Liver (tissue), 9 donors: ENCODE results near the gene NHS. TPM values are rescaled to one million over a fixed set of nuclear protein-coding genes. Genes with fewer than 3 reads are reported as not detected.

Source experiments
- DNase-seq: peaks from one replicate; pipeline ENCODE4 v3.0.0-alpha.2; 2017; ENCODE audit warnings: low spot score
- H3K27ac ChIP-seq, 2 donors: one replicate each; pipeline ENCODE4 v1.7.0; 2013; ENCODE audit warnings: inconsistent platforms in 2 of 2, low read length in 2 of 2, control low read depth in 1 of 2, low read depth in 1 of 2, mild to moderate bottlenecking in 1 of 2
- H3K27me3 ChIP-seq, 4 donors: one replicate each; pipeline versions ENCODE4 v1.6.1 to v1.7.0; 2013; ENCODE audit warnings: low read length in 3 of 4, inconsistent platforms in 1 of 4, mild to moderate bottlenecking in 1 of 4, moderate library complexity in 1 of 4; ENCODE audit not compliant: control insufficient read depth in 4 of 4, insufficient read depth in 4 of 4
- H3K36me3 ChIP-seq, 4 donors: one replicate each; pipeline versions ENCODE4 v1.6.1 to v1.7.0; 2013; ENCODE audit warnings: low read length in 3 of 4, mild to moderate bottlenecking in 3 of 4, low read depth in 1 of 4, moderate library complexity in 1 of 4; ENCODE audit not compliant: control insufficient read depth in 4 of 4, insufficient read depth in 3 of 4
- H3K4me1 ChIP-seq, 4 donors: one replicate each; pipeline versions ENCODE4 v1.6.1 to v1.7.0; 2013; ENCODE audit warnings: low read length in 3 of 4, mild to moderate bottlenecking in 3 of 4, moderate library complexity in 1 of 4; ENCODE audit not compliant: control insufficient read depth in 4 of 4, insufficient read depth in 4 of 4
- H3K4me3 ChIP-seq, 3 donors: one replicate each; pipeline versions ENCODE4 v1.6.1 to v1.7.0; 2013; ENCODE audit warnings: low read length in 3 of 3, control low read depth in 1 of 3, low read depth in 1 of 3, mild to moderate bottlenecking in 1 of 3
- H3K9ac ChIP-seq, 2 donors: one replicate each; pipeline ENCODE4 v1.7.0; 2013; ENCODE audit warnings: low read length in 2 of 2, mild to moderate bottlenecking in 2 of 2, moderate library complexity in 2 of 2, control low read depth in 1 of 2, low read depth in 1 of 2
- H3K9me3 ChIP-seq, 4 donors: one replicate each; pipeline versions ENCODE4 v1.6.1 to v1.7.0; 2013; ENCODE audit warnings: low read length in 3 of 4; ENCODE audit not compliant: control insufficient read depth in 4 of 4
- EGR1 ChIP-seq, 2 donors: IDR thresholded peaks; 2 replicates each; pipeline ENCODE4 v1.6.1; 2016 to 2018; ENCODE audit warnings: antibody characterized with exemption in 2 of 2, low read depth in 2 of 2
- FOXA1 ChIP-seq: IDR thresholded peaks from 2 replicates; pipeline ENCODE4 v1.6.1; 2016; ENCODE audit warnings: antibody characterized with exemption
- FOXA2 ChIP-seq: IDR thresholded peaks from 2 replicates; pipeline ENCODE4 v1.6.1; 2016; ENCODE audit warnings: antibody characterized with exemption
- GABPA ChIP-seq, 2 donors: IDR thresholded peaks in 1 of 2; conservative IDR thresholded peaks in 1 of 2; 2 replicates each; pipeline ENCODE4 v1.6.1; 2016; ENCODE audit warnings: antibody characterized with exemption in 2 of 2, mild to moderate bottlenecking in 1 of 2, moderate library complexity in 1 of 2
- HNF4A ChIP-seq, 2 donors: conservative IDR thresholded peaks; 2 replicates each; pipeline ENCODE4 v1.6.1; 2016; ENCODE audit warnings: antibody characterized with exemption in 2 of 2, mild to moderate bottlenecking in 2 of 2
- JUND ChIP-seq, 2 donors: IDR thresholded peaks; 2 replicates each; pipeline ENCODE4 v1.6.1; 2016; ENCODE audit warnings: antibody characterized with exemption in 2 of 2
- NR2F2 ChIP-seq: IDR thresholded peaks from 2 replicates; pipeline ENCODE4 v1.6.1; 2016; ENCODE audit warnings: antibody characterized with exemption
- RXRA ChIP-seq, 2 donors: IDR thresholded peaks; 2 replicates each; pipeline ENCODE4 v1.6.1; 2017 to 2018; ENCODE audit warnings: antibody characterized with exemption in 2 of 2, mild to moderate bottlenecking in 1 of 2
- SP1 ChIP-seq: IDR thresholded peaks from 2 replicates; pipeline ENCODE4 v1.6.1; 2018; ENCODE audit warnings: antibody characterized with exemption, mild to moderate bottlenecking
- TAF1 ChIP-seq: conservative IDR thresholded peaks from 2 replicates; pipeline ENCODE4 v1.6.1; 2016; ENCODE audit warnings: antibody characterized with exemption, mild to moderate bottlenecking
- YY1 ChIP-seq: IDR thresholded peaks from 2 replicates; pipeline ENCODE4 v1.6.1; 2016; ENCODE audit warnings: antibody characterized with exemption, mild to moderate bottlenecking
- WGBS: extraction: QIAGEN DNeasy Blood & Tissue Kit; methylation state at CpG from one replicate; pipeline ENCODE4 v1.1.7; 2013; 5-methylcytosine and 5-hydroxymethylcytosine counted together
- polyA plus RNA-seq, 2 donors: library from polyadenylated mRNA; stranded (reverse) in 1 of 2; unstranded in 1 of 2; fragments of 200-250 nt in 1 of 2; fragments of >200 nt in 1 of 2; fragmentation: Nextera tagmentation in 1 of 2; extraction: Ambion mirVana in 1 of 2; gene quantifications; one replicate each; pipeline versions ENCODE4 v1.2.1 to v1.2.3, GENCODE V29; 2013 to 2015
- total RNA-seq, 2 donors: library from RNA; depleted of rRNA; stranded (reverse); fragments of >200 nt; gene quantifications; one replicate each; pipeline ENCODE4 v1.2.3, GENCODE V29; 2014
- TF ChIP-seq, protein P1 (sequence below): IDR thresholded peaks from 2 replicates; pipeline ENCODE4 v1.6.1; 2016; ENCODE audit warnings: antibody characterized with exemption
- TF ChIP-seq, protein P2 (sequence below): fragments of 150-350 bp; IDR thresholded peaks from 2 replicates; pipeline ENCODE4 v1.5.1; 2017; ENCODE audit warnings: improper control_type of control experiment, low read depth, low read length; ENCODE audit not compliant: missing input control
- donor health status: healthy.
- donor health status: healthy.
- donor health status: healthy.
- donor health status: healthy.
- donor health status: healthy.

The NHS gene
- total and polyA plus RNA-seq, 4 donors, result 0.03 to 0.17 (median 0.10) TPM

DNA sequence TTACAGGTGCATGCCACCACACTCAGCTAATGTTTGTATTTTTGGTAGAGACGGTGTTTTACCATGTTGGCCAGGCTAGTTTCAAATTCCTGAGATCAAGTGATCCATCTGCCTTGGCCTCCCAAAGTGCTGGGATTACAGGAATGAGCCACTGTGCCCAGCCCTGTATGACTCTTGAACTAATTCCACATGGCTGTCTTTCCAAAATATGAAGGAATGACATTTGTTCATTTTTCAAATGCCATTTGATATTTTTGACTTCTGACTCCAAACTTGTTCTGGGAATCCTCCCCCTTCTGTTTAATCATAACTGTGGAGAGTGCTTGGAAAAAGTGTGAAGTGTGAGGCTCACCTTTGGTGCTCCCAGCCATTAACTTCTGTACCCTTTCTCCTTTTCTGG, 119.2 kb downstream of the NHS start:
- H3K4me3 ChIP-seq, result no peak overlapping the region
- WGBS, result 88% methylated on average over 1 of the region's 1 CpG
- no peak overlapping the region for H3K9ac ChIP-seq
- TF ChIP-seq YY1 (no peak), JUND (IDR thresholded peaks at IDR 0.05) (no peak), GABPA (IDR thresholded peaks at IDR 0.05 in 1 of 2, conservative IDR thresholded peaks at IDR 0.05 in 1 of 2) (no peak), FOXA2 (no peak)
- no peak overlapping the region for H3K27ac ChIP-seq
- no peaks in the 10 kb centered on the region for H3K4me1 ChIP-seq
- no peak for DNase-seq
- H3K36me3 ChIP-seq, result no peaks in the 10 kb centered on the region
- H3K27me3 ChIP-seq, result peaks cover 0 to 10% (median 0%) of the 10 kb centered on the region in 4 donors
- no peaks in the 10 kb centered on the region for H3K9me3 ChIP-seq

GRCh38 chrX:17495052-17495451, 120.1 kb downstream of the NHS start:
- WGBS, result 37% methylated on average over 2 of the region's 2 CpGs
- TF ChIP-seq TAF1 (no peak), EGR1 (IDR thresholded peaks at IDR 0.05; ENCODE audit: low read depth in 2 of 2) (no peak)
- TF ChIP-seq, protein P1, sequence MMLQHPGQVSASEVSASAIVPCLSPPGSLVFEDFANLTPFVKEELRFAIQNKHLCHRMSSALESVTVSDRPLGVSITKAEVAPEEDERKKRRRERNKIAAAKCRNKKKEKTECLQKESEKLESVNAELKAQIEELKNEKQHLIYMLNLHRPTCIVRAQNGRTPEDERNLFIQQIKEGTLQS, result no peak
- TF ChIP-seq, protein P2, sequence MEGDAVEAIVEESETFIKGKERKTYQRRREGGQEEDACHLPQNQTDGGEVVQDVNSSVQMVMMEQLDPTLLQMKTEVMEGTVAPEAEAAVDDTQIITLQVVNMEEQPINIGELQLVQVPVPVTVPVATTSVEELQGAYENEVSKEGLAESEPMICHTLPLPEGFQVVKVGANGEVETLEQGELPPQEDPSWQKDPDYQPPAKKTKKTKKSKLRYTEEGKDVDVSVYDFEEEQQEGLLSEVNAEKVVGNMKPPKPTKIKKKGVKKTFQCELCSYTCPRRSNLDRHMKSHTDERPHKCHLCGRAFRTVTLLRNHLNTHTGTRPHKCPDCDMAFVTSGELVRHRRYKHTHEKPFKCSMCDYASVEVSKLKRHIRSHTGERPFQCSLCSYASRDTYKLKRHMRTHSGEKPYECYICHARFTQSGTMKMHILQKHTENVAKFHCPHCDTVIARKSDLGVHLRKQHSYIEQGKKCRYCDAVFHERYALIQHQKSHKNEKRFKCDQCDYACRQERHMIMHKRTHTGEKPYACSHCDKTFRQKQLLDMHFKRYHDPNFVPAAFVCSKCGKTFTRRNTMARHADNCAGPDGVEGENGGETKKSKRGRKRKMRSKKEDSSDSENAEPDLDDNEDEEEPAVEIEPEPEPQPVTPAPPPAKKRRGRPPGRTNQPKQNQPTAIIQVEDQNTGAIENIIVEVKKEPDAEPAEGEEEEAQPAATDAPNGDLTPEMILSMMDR, result no peak
- no peak overlapping the region for H3K27ac ChIP-seq
- H3K9ac ChIP-seq, result no peak overlapping the region
- peaks cover 0 to 10% (median 0%) of the 10 kb centered on the region in 4 donors for H3K27me3 ChIP-seq
- H3K4me1 ChIP-seq, result no peaks in the 10 kb centered on the region
- H3K9me3 ChIP-seq, result no peaks in the 10 kb centered on the region
- no peak overlapping the region for H3K4me3 ChIP-seq
- H3K36me3 ChIP-seq, result no peaks in the 10 kb centered on the region
- no peak for DNase-seq

GRCh38 chrX:17496407-17496806, 121.4 kb downstream of the NHS start:
- TF ChIP-seq FOXA1 (no peak), NR2F2 (no peak), SP1 (no peak), HNF4A (conservative IDR thresholded peaks at IDR 0.05) (no peak)

GRCh38 chrX:17497193-17497592, 122.2 kb downstream of the NHS start:
- Histone ChIP-seq H3K27me3 (peaks cover 0 to 10% (median 0%) of the 10 kb centered on the region in 4 donors), H3K9me3 (no peaks in the 10 kb centered on the region), H3K4me3 (no peak overlapping the region), H3K27ac (no peak overlapping the region), H3K9ac (no peak overlapping the region), H3K36me3 (no peaks in the 10 kb centered on the region), H3K4me1 (peaks cover 0 to 2% (median 0%) of the 10 kb centered on the region in 4 donors)
- DNase-seq, result no peak
- WGBS, result 46% methylated on average over 2 of the region's 2 CpGs
- TF ChIP-seq RXRA (IDR thresholded peaks at IDR 0.05), result no peak
- TF ChIP-seq FOXA2, result no peak
- no peak for TF ChIP-seq SP1
- TF ChIP-seq EGR1 (IDR thresholded peaks at IDR 0.05; ENCODE audit: low read depth in 2 of 2), result no peak
- TF ChIP-seq, protein P1, result no peak

More at GRCh38 chrX:17496407-17496806, 121.4 kb downstream of the NHS start:
- no peak for DNase-seq
- Histone ChIP-seq H3K27me3 (peaks cover 0 to 10% (median 0%) of the 10 kb centered on the region in 4 donors), H3K9ac (no peak overlapping the region), H3K27ac (no peak overlapping the region), H3K4me1 (peaks cover 0 to 2% (median 0%) of the 10 kb centered on the region in 4 donors), H3K4me3 (no peak overlapping the region), H3K36me3 (no peaks in the 10 kb centered on the region), H3K9me3 (no peaks in the 10 kb centered on the region)
- WGBS, result 23% methylated on average over 1 of the region's 1 CpG
